ENCODE data around the gene FKBP1A.

FKBP1A gene

GRCh38 chr20:1434571-1435336 is 41.9 kb upstream of the FKBP1A start:
- Histone ChIP-seq H3K27ac (ENCODE audit: extremely low read depth, low read depth, low read length) (no peak overlapping the region), H3K36me3 (ENCODE audit: control insufficient read depth in 2 of 2, insufficient read depth in 1 of 2, low read length in 2 of 2) (peaks cover 0 to 3% of the 10 kb centered on the region in 2 experiments; a peak in 1 of 3 replicates), H3K4me3 (ENCODE audit: low read depth, low read length) (no peak overlapping the region), H3K9me3 (ENCODE audit: control insufficient read depth, insufficient read depth, low read depth, low read length) (no peaks in the 10 kb centered on the region), H3K4me1 (ENCODE audit: control insufficient read depth, insufficient read depth, low read length) (no peaks in the 10 kb centered on the region)
- ChIA-PET CTCF (interaction anchor here (0.6 to 6.1 kb wide), 10 partner anchors 10 to 123 kb away, joined by 3 to 56 read pairs (median 6); no protein-coding TSS in a partner anchor), POLR2A (no interaction called here)
- TF ChIP-seq ZNF26 (tag by site-specific recombination; IDR thresholded peaks at IDR 0.05) (no peak), ZNF391 (tag by site-specific recombination; IDR thresholded peaks at IDR 0.05; ENCODE audit: borderline replicate concordance, low read depth) (no peak), ZNF341 (tag by site-specific recombination; IDR thresholded peaks at IDR 0.05; ENCODE audit: low read depth) (no peak), FEZF1 (tag by site-specific recombination; IDR thresholded peaks at IDR 0.05) (no peak), ELK4 (IDR thresholded peaks at IDR 0.05; ENCODE audit: borderline replicate concordance, low read depth, low read length) (no peak), ZNF48 (tag by site-specific recombination; IDR thresholded peaks at IDR 0.05) (no peak), MZF1 (tag by site-specific recombination; IDR thresholded peaks at IDR 0.05; ENCODE audit: borderline replicate concordance) (no peak), ZNF416 (tag by site-specific recombination; IDR thresholded peaks at IDR 0.05) (no peak), ZNF302 (tag by site-specific recombination; IDR thresholded peaks at IDR 0.05; ENCODE audit: low read depth) (no peak), ZNF792 (tag by site-specific recombination; IDR thresholded peaks at IDR 0.05) (no peak), ZNF23 (tag by site-specific recombination; IDR thresholded peaks at IDR 0.05; ENCODE audit: borderline replicate concordance) (no peak), KLF9 (tag by site-specific recombination; IDR thresholded peaks at IDR 0.05; ENCODE audit: low read depth) (no peak), ZNF280C (tag by site-specific recombination; IDR thresholded peaks at IDR 0.05) (no peak), ZNF561 (tag by site-specific recombination; IDR thresholded peaks at IDR 0.05; ENCODE audit: borderline replicate concordance) (no peak), CTCF (tag by site-specific recombination; IDR thresholded peaks at IDR 0.05) (no peak), WT1 (tag by site-specific recombination; IDR thresholded peaks at IDR 0.05) (no peak), SCRT2 (tag by site-specific recombination; IDR thresholded peaks at IDR 0.05) (no peak), ZNF266 (tag by site-specific recombination; IDR thresholded peaks at IDR 0.05; ENCODE audit: low read depth) (no peak)

GRCh38 chr20:1431158-1431557 is 38.3 kb upstream of the FKBP1A start:
- Histone ChIP-seq H3K9me3 (ENCODE audit: control insufficient read depth, insufficient read depth, low read depth, low read length) (no peaks in the 10 kb centered on the region), H3K36me3 (ENCODE audit: control insufficient read depth in 2 of 2, insufficient read depth in 1 of 2, low read length in 2 of 2) (no peaks in the 10 kb centered on the region), H3K27ac (ENCODE audit: extremely low read depth, low read depth, low read length) (no peak overlapping the region), H3K4me1 (ENCODE audit: control insufficient read depth, insufficient read depth, low read length) (peaks cover 5% of the 10 kb centered on the region; the same call in 1 of the 2 replicates), H3K4me3 (ENCODE audit: low read depth, low read length) (no peak overlapping the region)
- POLR2A ChIA-PET: no interaction called here
- CTCF ChIA-PET: no interaction called here
- TF ChIP-seq ZNF18 (tag by site-specific recombination; IDR thresholded peaks at IDR 0.05): no peak
- TF ChIP-seq ZNF174 (tag by site-specific recombination; IDR thresholded peaks at IDR 0.05): no peak
- no peak for TF ChIP-seq ZBTB20 (tag by site-specific recombination; IDR thresholded peaks at IDR 0.05)
- no peak for TF ChIP-seq ZSCAN4 (tag by site-specific recombination; IDR thresholded peaks at IDR 0.05)
- no peak for TF ChIP-seq ZBTB1 (tag by site-specific recombination; IDR thresholded peaks at IDR 0.05)
- TF ChIP-seq KLF7 (tag by site-specific recombination; IDR thresholded peaks at IDR 0.05; ENCODE audit: borderline replicate concordance): no peak
